ENCODE measurements around the gene ID1. TPM values are rescaled to one million over a fixed set of nuclear protein-coding genes. Genes with fewer than 3 reads are reported as not detected.

ID1 gene
- total and polyA plus RNA-seq, 10 of the 15 experiments (the other 5 are each of a cell fraction or from before 2014, with no cell fraction given): 0.09 to 1.3 (median 0.47) TPM; not detected in 2

GRCh38 chr20:31566658-31567379 is 38.3 kb upstream of the ID1 start:
- Histone ChIP-seq H3K4me3 (no peak overlapping the region), H3K4me1 (ENCODE audit: control insufficient read depth, insufficient read depth, low read length) (no peaks in the 10 kb centered on the region), H3K9me3 (replicated peaks; ENCODE audit: control insufficient read depth, insufficient read depth, low read length) (no peaks in the 10 kb centered on the region), H3K27ac (ENCODE audit: control insufficient read depth, insufficient read depth) (no peak overlapping the region; the same call in 1 of the 2 replicates), H3K79me2 (ENCODE audit: control insufficient read depth, insufficient read depth, low read length) (no peaks in the 10 kb centered on the region), H2AFZ (ENCODE audit: control insufficient read depth, low read depth, low read length) (no peak overlapping the region), H4K20me1 (ENCODE audit: control insufficient read depth, insufficient read depth) (no peaks in the 10 kb centered on the region), H3K9ac (ENCODE audit: control insufficient read depth, insufficient read depth, low read length) (no peak overlapping the region), H3K36me3 (ENCODE audit: control insufficient read depth in 2 of 2, insufficient read depth in 2 of 2, low read length in 1 of 2) (peaks cover 15 to 20% of the 10 kb centered on the region in 2 experiments), H3K4me2 (ENCODE audit: control insufficient read depth, insufficient read depth) (no peak overlapping the region), H3K27me3 (replicated peaks in 1 of 2; ENCODE audit: control insufficient read depth in 2 of 2, insufficient read depth in 2 of 2, low read length in 1 of 2) (no peaks in the 10 kb centered on the region)
- intact Hi-C loops (cut with micrococcal nuclease; ENCODE audit: unreplicated experiment) (no loop called here), in situ Hi-C loops (cut with MboI) (no loop called here)
- SMC1A ChIA-PET (ENCODE audit: uncharacterized antibody, unreplicated experiment): interaction anchor here (0.5 to 10.3 kb wide), 4 partner anchors 30 to 184 kb away, joined by 3 to 108 read pairs (median 3); no protein-coding TSS in a partner anchor
- RAD21 ChIA-PET (ENCODE audit: unreplicated experiment): interaction anchor here (0.6 to 4.2 kb wide), 5 partner anchors 13 to 341 kb away, joined by 3 to 83 read pairs (median 6); partner anchors contain the start of gene ID1
- POLR2A ChIA-PET: interaction anchor here (0.7 to 1.3 kb wide), 3 partner anchors 9 to 46 kb away, joined by 3 to 9 read pairs (median 6); no protein-coding TSS in a partner anchor
- no TSS peak for BruUV-seq (replicated peaks)
- FAIRE-seq: no peak
- TF ChIP-seq RELA (IDR thresholded peaks at IDR 0.05; ENCODE audit: borderline replicate concordance, partially characterized antibody): no peak
- no peak for TF ChIP-seq STAT1 (conservative IDR thresholded peaks at IDR 0.05)
- 0 out of 2 replicates have a peak, but pooled peaks have one; percentile 39 for TF ChIP-seq TCF12 (IDR thresholded peaks at IDR 0.05; ENCODE audit: low read depth, low read length)
- TF ChIP-seq RUNX3 (IDR thresholded peaks at IDR 0.05; ENCODE audit: low read length): no peak
- CTCF ChIA-PET: interaction anchor here (1.0 to 29.1 kb wide), 8 partner anchors 8 to 157 kb away, joined by 3 to 958 read pairs (median 6); partner anchors contain the start of genes BCL2L1 and ID1
- ATAC-seq: no peak; the same call in 2 of the 3 replicates
- no peak for DNase-seq (ENCODE audit: low read depth, low spot score)
- WGBS (ENCODE audit: insufficient coverage, insufficient replicate concordance, low lambda C conversion rate, missing lambda C conversion rate): 57% methylated on average over 12 of the region's 14 CpGs

GRCh38 chr20:31567380-31567720 is 37.7 kb upstream of the ID1 start:
- Histone ChIP-seq H3K27ac (ENCODE audit: control insufficient read depth, insufficient read depth) (no peak overlapping the region; the same call in 1 of the 2 replicates), H4K20me1 (ENCODE audit: control insufficient read depth, insufficient read depth) (no peaks in the 10 kb centered on the region)
- RAD21 ChIA-PET (ENCODE audit: unreplicated experiment): interaction anchor here (0.6 to 4.2 kb wide), 4 partner anchors 38 to 341 kb away, joined by 3 to 83 read pairs (median 10); partner anchors contain the start of gene ID1
- TF ChIP-seq SPI1 (IDR thresholded peaks at IDR 0.05; ENCODE audit: borderline replicate concordance, insufficient read depth, low read depth, low read length) (no peak), GATAD2B (conservative IDR thresholded peaks at IDR 0.05; ENCODE audit: low read depth) (no peak), IKZF2 (IDR thresholded peaks at IDR 0.05) (no peak), ATF3 (IDR thresholded peaks at IDR 0.05; ENCODE audit: borderline replicate concordance, extremely low read depth, low read depth, low read length) (no peak)
- TF ChIP-seq, protein P1, sequence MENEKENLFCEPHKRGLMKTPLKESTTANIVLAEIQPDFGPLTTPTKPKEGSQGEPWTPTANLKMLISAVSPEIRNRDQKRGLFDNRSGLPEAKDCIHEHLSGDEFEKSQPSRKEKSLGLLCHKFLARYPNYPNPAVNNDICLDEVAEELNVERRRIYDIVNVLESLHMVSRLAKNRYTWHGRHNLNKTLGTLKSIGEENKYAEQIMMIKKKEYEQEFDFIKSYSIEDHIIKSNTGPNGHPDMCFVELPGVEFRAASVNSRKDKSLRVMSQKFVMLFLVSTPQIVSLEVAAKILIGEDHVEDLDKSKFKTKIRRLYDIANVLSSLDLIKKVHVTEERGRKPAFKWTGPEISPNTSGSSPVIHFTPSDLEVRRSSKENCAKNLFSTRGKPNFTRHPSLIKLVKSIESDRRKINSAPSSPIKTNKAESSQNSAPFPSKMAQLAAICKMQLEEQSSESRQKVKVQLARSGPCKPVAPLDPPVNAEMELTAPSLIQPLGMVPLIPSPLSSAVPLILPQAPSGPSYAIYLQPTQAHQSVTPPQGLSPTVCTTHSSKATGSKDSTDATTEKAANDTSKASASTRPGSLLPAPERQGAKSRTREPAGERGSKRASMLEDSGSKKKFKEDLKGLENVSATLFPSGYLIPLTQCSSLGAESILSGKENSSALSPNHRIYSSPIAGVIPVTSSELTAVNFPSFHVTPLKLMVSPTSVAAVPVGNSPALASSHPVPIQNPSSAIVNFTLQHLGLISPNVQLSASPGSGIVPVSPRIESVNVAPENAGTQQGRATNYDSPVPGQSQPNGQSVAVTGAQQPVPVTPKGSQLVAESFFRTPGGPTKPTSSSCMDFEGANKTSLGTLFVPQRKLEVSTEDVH (IDR thresholded peaks at IDR 0.05; ENCODE audit: low read depth, partially characterized antibody): no peak
- TF ChIP-seq, protein P2, sequence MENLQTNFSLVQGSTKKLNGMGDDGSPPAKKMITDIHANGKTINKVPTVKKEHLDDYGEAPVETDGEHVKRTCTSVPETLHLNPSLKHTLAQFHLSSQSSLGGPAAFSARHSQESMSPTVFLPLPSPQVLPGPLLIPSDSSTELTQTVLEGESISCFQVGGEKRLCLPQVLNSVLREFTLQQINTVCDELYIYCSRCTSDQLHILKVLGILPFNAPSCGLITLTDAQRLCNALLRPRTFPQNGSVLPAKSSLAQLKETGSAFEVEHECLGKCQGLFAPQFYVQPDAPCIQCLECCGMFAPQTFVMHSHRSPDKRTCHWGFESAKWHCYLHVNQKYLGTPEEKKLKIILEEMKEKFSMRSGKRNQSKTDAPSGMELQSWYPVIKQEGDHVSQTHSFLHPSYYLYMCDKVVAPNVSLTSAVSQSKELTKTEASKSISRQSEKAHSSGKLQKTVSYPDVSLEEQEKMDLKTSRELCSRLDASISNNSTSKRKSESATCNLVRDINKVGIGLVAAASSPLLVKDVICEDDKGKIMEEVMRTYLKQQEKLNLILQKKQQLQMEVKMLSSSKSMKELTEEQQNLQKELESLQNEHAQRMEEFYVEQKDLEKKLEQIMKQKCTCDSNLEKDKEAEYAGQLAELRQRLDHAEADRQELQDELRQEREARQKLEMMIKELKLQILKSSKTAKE (IDR thresholded peaks at IDR 0.05; ENCODE audit: low read depth, poor library complexity, severe bottlenecking): no peak

More at GRCh38 chr20:31567380-31567720, 37.7 kb upstream of the ID1 start:
- ATAC-seq: no peak
- POLR2A ChIA-PET: interaction anchor here (0.7 to 1.3 kb wide), 3 partner anchors 10 to 45 kb away, joined by 3 to 9 read pairs (median 6); no protein-coding TSS in a partner anchor
- H3K36me3 ChIP-seq (ENCODE audit: control insufficient read depth in 2 of 2, insufficient read depth in 2 of 2, low read length in 1 of 2): peaks cover 12 to 15% of the 10 kb centered on the region in 2 experiments
- H3K4me2 ChIP-seq (ENCODE audit: control insufficient read depth, insufficient read depth): no peak overlapping the region
- H3K79me2 ChIP-seq (ENCODE audit: control insufficient read depth, insufficient read depth, low read length): no peaks in the 10 kb centered on the region
- no peak for FAIRE-seq
- DNase-seq (ENCODE audit: low read depth, low spot score): no peak
- in situ Hi-C loops (cut with MboI) (no loop called here), intact Hi-C loops (cut with micrococcal nuclease; ENCODE audit: unreplicated experiment) (no loop called here)
- H3K9ac ChIP-seq (ENCODE audit: control insufficient read depth, insufficient read depth, low read length): no peak overlapping the region
- H3K4me1 ChIP-seq (ENCODE audit: control insufficient read depth, insufficient read depth, low read length): peaks cover 3% of the 10 kb centered on the region
- BruUV-seq (replicated peaks): no TSS peak
- SMC1A ChIA-PET (ENCODE audit: uncharacterized antibody, unreplicated experiment): interaction anchor here (1.2 to 10.3 kb wide), 2 partner anchors 45 to 139 kb away, joined by 3 to 108 read pairs; no protein-coding TSS in a partner anchor
- H3K4me3 ChIP-seq: no peak overlapping the region
- H3K27me3 ChIP-seq (replicated peaks in 1 of 2; ENCODE audit: control insufficient read depth in 2 of 2, insufficient read depth in 2 of 2, low read length in 1 of 2): no peaks in the 10 kb centered on the region
- H3K9me3 ChIP-seq (replicated peaks; ENCODE audit: control insufficient read depth, insufficient read depth, low read length): no peaks in the 10 kb centered on the region
- no peak overlapping the region for H2AFZ ChIP-seq (ENCODE audit: control insufficient read depth, low read depth, low read length)
- CTCF ChIA-PET: interaction anchor here (1.0 to 29.1 kb wide), 8 partner anchors 8 to 156 kb away, joined by 3 to 958 read pairs (median 6); partner anchors contain the start of genes BCL2L1 and ID1
